Measurements from ENCODE around the gene SMARCA2. TPM values are rescaled to one million over a fixed set of nuclear protein-coding genes. Genes with fewer than 3 reads are reported as not detected.

SMARCA2 gene
- total and polyA plus RNA-seq, 5 experiments from 2014 or later: 36.1 to 238 (median 78.7) TPM

DNA sequence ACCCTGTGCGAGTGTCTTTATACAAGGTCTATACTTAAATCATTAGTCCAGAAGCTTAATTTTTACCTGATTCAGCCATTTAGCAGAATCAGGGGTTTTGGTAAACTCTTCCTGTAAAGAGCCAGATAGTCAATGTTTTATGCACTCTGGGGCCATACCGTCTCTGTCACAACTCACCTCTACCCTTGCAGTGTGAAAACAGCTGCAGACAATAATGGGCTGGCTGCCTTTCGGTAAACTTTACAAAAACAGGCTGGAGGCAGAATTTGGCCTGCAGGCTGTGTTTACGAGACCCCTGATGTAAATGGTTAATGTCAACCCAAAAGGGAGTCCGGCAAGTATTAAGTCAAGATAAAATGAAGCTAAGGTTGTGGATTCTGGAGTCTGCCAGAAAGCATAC lies 32.8 kb downstream of the SMARCA2 start:
- DNase-seq (no peak), ATAC-seq (no peak)
- no peaks in the 10 kb centered on the region for H3K27me3 Mint-ChIP-seq
- H3K36me3 Mint-ChIP-seq: peaks cover 5 to 74% (median 15%) of the 10 kb centered on the region in 3 donors
- POLR2A ChIA-PET: interaction anchor here (0.9 to 1.9 kb wide), 2 partner anchors 31 to 33 kb away, joined by 4 to 9 read pairs; partner anchors contain the start of gene SMARCA2
- H3K4me1 Mint-ChIP-seq: peaks cover 28 to 66% (median 58%) of the 10 kb centered on the region in 4 donors
- peak overlapping the region in 6 of 10 donors; percentile 21 to 73 (median 34) for H3K27ac Mint-ChIP-seq
- no peaks in the 10 kb centered on the region for H3K9me3 Mint-ChIP-seq
- H3K4me3 Mint-ChIP-seq: no peak overlapping the region

DNA sequence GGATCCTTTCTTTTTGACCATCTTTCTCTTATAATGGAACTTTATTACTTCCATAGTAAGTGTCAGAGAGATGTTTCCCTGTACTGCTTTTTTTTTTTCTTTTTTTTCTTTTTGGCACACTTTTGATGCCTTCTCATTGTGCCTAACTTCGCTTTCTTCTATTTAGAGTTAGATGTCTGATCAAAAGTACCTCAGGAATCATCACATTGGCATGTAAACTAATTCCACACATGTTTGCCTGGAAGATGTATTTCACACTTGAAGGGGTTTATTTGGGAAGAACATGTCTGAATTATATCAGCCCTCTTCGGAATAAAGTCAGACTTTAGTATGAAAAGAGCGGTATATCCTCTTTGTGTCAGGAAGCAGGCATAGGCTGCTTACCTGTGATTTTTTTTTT lies 35.1 kb downstream of the SMARCA2 start:
- peaks cover 5 to 54% (median 13%) of the 10 kb centered on the region in 3 donors for H3K36me3 Mint-ChIP-seq
- H3K4me3 Mint-ChIP-seq: no peak overlapping the region
- POLR2A ChIA-PET: interaction anchor here (0.7 kb wide), 1 partner anchor 797 kb away, joined by 4 read pairs; no protein-coding TSS in a partner anchor
- no peaks in the 10 kb centered on the region for H3K9me3 Mint-ChIP-seq
- no peaks in the 10 kb centered on the region for H3K27me3 Mint-ChIP-seq
- no peak for ATAC-seq
- DNase-seq: no peak
- H3K27ac Mint-ChIP-seq: peak overlapping the region; percentile 13 to 87 (median 74)
- H3K4me1 Mint-ChIP-seq: peaks cover 27 to 66% (median 55%) of the 10 kb centered on the region in 4 donors

DNA sequence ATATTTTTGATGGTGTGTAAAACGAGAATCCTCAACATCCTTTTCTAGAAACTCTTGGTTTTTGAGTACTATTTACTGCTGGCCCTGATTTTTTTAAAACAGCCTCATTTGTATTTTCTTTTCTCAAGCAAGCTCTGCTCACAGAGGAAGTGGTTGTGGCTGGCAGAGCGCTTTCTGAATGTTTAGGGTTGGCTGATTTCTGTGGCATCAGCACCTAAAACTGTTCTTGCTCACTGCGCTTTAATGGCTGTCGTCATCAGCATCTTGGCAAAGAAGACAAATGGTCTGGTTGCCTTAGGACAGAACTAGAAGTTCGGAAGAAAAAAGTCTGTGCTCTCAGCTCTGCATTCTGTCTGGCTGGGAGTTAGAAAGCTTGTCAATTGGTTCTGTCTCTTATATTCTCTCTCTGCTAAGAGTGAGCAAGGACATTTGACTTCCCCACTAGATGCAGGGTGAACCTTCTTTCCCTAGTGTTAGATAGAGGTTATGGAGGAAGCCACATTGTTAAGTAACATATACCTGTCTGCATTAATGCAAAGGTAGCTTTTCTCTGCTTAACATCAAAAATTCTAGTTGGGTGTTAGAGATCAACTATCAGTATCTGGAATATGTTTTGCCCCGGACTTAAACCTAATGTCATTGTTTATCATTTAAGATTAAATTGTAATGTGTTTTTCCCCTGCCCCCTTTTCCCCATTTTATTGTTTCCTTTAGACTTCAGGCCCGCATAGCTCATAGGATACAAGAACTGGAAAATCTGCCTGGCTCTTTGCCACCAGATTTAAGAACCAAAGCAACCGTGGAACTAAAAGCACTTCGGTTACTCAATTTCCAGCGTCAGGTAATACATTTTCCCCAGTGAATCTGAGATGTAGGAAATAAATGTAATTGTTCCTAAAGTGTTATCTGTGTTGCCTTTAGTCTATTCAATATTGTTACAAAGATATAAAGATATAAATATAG lies 39.0 kb downstream of the SMARCA2 start:
- ATAC-seq (peak; percentile 98 to 99), DNase-seq (peak; percentile 29 to 90 (median 76))
- H3K4me3 Mint-ChIP-seq: peak overlapping the region; percentile 42 to 73 (median 67)
- H3K27ac Mint-ChIP-seq: peak overlapping the region; percentile 74 to 96 (median 94)
- peaks cover 21 to 65% (median 49%) of the 10 kb centered on the region in 4 donors for H3K4me1 Mint-ChIP-seq
- no peaks in the 10 kb centered on the region for H3K9me3 Mint-ChIP-seq
- peaks cover 9 to 57% (median 20%) of the 10 kb centered on the region in 3 donors for H3K36me3 Mint-ChIP-seq
- POLR2A ChIA-PET: interaction anchor here (0.8 to 3.7 kb wide), 6 partner anchors 8 to 41 kb away, joined by 3 to 71 read pairs (median 3); partner anchors contain the start of gene SMARCA2
- H3K27me3 Mint-ChIP-seq: no peaks in the 10 kb centered on the region

DNA sequence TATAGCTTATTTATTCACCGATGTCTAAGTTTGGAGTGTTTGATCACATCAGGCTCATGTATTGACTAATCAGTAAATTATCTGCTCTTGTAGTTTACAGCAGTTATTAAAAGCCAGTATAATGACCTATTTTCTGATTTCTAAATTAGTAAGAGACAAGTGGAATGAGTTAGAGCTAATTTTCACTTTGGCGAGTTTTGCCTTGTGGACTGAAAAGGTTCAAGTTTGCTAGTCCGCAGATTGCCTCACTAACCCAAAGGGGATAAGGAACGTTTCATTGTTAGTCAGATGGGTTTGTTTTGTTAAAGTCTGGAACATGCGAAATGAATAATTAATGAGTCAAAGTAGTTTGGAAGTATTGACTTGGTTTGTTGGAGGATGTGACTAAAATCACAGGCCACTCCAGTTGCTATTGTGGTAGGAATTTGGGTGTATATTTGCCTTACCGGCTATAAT lies 40.1 kb downstream of the SMARCA2 start:
- H3K27me3 Mint-ChIP-seq: no peaks in the 10 kb centered on the region
- POLR2A ChIA-PET: interaction anchor here (1.6 to 3.7 kb wide), 2 partner anchors 33 to 38 kb away, joined by 3 to 71 read pairs; partner anchors contain the start of gene SMARCA2
- no peak for DNase-seq
- ATAC-seq: no peak
- no peaks in the 10 kb centered on the region for H3K9me3 Mint-ChIP-seq
- H3K27ac Mint-ChIP-seq: peak overlapping the region; percentile 11 to 87 (median 74)
- H3K36me3 Mint-ChIP-seq: peaks cover 9 to 64% (median 24%) of the 10 kb centered on the region in 3 donors
- peaks cover 21 to 64% (median 43%) of the 10 kb centered on the region in 4 donors for H3K4me1 Mint-ChIP-seq
- no peak overlapping the region for H3K4me3 Mint-ChIP-seq

DNA sequence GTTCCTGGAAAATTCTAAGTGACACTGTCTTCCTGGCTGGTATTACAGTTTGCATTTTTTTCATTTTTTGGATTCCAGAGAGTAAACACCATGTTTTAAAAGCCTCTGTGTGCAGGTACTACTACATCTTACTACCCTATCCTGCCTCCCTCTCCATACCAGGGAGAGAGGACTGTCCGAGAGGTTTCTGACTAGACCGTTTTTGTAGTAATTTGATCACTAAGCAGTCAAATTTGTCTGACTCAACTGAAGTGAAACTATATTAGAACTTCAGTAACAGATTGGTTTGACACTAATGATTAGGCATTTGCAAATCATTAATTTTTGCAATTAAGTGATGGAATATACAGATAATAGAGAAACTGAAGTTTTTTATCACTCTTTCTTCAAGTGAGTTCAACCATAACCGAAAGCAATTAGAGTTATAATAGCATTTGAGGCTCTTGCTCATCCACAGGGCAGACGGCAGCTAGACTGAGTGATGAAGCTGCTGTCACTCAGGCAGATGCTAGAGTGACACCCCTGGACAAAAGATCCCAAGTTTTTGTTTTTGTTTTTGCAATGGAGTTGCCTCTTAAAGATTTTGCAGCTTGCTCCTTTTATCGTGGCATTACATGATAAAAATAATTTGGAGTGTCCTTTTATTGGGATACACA lies 44.3 kb downstream of the SMARCA2 start:
- Mint-ChIP-seq H3K36me3 (peaks cover 14 to 84% (median 27%) of the 10 kb centered on the region in 3 donors), H3K27me3 (no peaks in the 10 kb centered on the region), H3K9me3 (no peaks in the 10 kb centered on the region), H3K4me1 (peaks cover 6 to 36% (median 11%) of the 10 kb centered on the region in 4 donors), H3K4me3 (no peak overlapping the region), H3K27ac (peak overlapping the region in 2 of 10 donors; percentile 9 to 55)
- ATAC-seq (no peak), DNase-seq (no peak)
- POLR2A ChIA-PET: no interaction called here

DNA sequence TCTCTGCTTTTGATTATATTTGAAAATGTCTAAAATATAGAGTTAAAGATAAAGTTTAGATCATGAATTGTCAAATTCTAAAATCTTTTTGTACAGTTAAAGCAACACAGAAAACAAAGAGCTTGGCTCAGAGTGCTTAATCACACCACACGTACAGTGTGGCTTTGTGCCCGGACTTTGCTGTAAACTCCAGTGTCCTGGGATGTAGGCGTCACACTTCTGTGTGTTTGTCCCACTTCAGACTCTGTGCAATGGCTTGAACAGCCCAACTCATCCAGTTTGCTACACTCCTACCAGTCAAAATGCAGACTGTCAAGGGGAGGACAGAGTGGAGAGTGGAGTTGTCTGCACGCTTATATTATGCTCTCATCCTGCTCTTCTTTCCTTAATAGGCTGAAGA lies 45.3 kb downstream of the SMARCA2 start:
- no peak for ATAC-seq
- H3K4me1 Mint-ChIP-seq: peaks cover 2 to 28% (median 6%) of the 10 kb centered on the region in 4 donors
- no peak overlapping the region for H3K4me3 Mint-ChIP-seq
- H3K9me3 Mint-ChIP-seq: no peaks in the 10 kb centered on the region
- peak overlapping the region in 5 of 10 donors; percentile 9 to 78 (median 49) for H3K27ac Mint-ChIP-seq
- no peaks in the 10 kb centered on the region for H3K27me3 Mint-ChIP-seq
- no peak for DNase-seq
- POLR2A ChIA-PET: no interaction called here
- H3K36me3 Mint-ChIP-seq: peaks cover 14 to 89% (median 27%) of the 10 kb centered on the region in 3 donors

DNA sequence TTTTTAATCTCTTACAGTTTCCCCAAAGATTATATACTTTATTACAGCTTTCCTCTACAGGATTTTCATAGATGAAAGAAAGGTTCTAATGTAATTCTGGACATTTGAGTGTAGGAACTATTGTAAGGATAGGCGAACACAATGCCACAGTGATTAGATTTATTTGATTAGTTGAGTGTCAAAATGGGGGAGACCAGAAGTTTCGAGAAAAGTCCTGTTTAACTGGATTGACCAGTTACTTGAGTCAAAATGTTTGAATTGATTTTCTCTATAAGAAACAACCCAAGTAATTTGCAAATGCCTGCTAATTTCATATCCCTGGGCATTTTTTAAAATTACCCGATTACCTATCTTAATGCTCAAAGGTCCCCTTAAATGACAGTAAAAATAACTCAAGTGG lies 50.6 kb downstream of the SMARCA2 start:
- POLR2A ChIA-PET: no interaction called here
- Mint-ChIP-seq H3K27ac (peak overlapping the region in 4 of 10 donors; percentile 23 to 82 (median 54)), H3K4me3 (no peak overlapping the region), H3K36me3 (peaks cover 4 to 72% (median 10%) of the 10 kb centered on the region in 3 donors), H3K9me3 (no peaks in the 10 kb centered on the region), H3K4me1 (peaks cover 0 to 10% (median 6%) of the 10 kb centered on the region in 4 donors), H3K27me3 (no peaks in the 10 kb centered on the region)
- no peak for DNase-seq
- ATAC-seq: no peak

DNA sequence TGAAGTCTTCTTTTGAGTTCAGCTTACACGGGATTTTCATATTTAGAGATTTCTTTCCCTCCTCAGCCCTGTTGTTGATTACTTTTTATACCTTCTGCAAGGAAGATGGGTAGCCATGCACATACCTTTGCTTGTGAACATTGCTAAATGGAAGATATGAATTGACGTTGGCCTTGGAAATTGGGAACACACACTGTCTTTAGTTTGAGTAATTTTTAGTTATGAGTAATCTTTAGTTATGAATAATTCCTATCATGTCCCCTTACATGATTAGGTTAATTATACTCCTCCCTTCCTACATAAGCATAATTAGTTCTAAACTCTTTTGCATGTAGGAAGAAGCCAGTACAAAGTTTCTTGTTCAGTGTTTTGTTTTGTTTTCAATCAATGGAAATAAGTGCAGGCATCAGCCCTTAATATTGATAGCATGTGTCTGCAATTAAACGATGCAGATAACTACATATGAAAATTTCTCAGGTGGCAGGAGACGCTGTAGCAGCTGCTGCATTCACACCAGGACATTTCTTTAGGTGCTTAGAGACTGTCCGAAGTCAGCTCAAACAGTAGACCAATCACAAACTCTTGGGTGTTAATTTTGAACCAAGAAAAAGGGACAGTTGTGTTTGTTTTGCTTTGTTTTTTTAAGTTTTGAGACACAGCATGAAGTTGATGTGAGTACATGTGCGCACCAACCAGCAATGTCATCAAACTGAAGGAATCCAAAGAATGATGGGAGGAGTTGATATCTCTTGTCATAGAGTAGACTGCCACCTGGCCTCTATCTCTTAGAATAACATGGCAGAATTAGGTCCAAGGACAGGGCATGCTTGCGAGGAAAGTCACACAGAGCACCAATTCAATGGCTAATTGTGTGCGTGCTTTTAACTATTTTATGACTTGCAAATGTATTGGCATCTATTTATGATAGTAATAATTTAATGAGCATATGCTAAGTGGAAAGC lies 51.4 kb downstream of the SMARCA2 start:
- peak in 4 of 10 donors; percentile 16 to 48 (median 32) for DNase-seq
- peak; percentile 75 to 76 for ATAC-seq
- Mint-ChIP-seq H3K36me3 (peaks cover 5 to 72% (median 7%) of the 10 kb centered on the region in 3 donors), H3K27me3 (no peaks in the 10 kb centered on the region), H3K9me3 (no peaks in the 10 kb centered on the region), H3K27ac (peak overlapping the region in 6 of 10 donors; percentile 8 to 75 (median 44)), H3K4me1 (peaks cover 0 to 7% (median 6%) of the 10 kb centered on the region in 4 donors), H3K4me3 (no peak overlapping the region)
- POLR2A ChIA-PET: no interaction called here

DNA sequence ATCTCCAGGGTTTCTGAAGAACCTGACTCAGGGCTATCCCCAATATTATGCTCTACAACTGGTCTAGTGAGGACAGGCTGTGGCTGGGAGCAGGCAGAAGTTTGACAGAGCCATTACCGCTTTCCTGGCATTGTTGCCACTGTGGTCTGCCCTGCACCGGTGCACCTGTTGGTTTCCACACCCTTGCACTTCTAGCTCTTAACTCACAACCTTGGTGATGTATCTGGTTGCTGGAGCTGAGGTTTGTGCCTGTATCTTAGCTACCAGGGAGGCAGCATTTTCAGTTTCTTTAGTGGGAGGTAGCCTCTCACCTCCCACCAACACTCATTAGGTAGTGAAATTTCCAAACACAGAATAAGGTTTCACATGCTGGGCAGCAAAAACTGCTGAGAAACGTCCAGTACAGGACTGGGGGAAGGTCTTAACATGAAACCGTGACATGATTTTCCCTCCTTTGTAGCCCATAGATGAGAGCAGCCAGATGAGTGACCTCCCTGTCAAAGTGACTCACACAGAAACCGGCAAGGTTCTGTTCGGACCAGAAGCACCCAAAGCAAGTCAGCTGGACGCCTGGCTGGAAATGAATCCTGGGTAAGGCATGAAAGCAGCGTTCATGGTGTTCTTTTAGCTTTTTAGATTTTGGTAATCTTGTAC lies 57.7 kb downstream of the SMARCA2 start:
- DNase-seq (no peak), ATAC-seq (no peak)
- Mint-ChIP-seq H3K4me1 (peaks cover 0 to 2% (median 0%) of the 10 kb centered on the region in 4 donors), H3K4me3 (no peak overlapping the region), H3K9me3 (no peaks in the 10 kb centered on the region), H3K36me3 (peaks cover 5 to 91% (median 32%) of the 10 kb centered on the region in 3 donors), H3K27ac (peak overlapping the region in 5 of 10 donors; percentile 15 to 91 (median 88)), H3K27me3 (no peaks in the 10 kb centered on the region)
- POLR2A ChIA-PET: no interaction called here

DNA sequence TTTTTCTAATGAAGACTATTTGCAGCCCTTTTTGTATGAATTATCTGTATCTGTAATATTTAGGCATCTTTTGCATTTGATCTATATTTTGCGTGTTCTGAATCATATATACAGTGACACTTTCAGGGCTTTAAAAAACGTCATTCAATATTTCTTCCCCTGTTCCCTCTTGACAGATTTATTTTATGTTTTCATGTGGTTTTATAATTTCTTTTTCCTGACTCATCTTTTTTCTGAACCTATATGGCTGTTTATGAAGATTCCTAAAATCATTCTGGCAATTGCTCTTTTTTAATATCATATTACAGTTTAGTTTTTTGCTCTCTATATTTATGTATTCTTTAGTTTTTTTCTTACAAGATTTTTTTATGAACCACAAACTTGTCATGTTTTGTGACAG lies 67.6 kb downstream of the SMARCA2 start:
- Mint-ChIP-seq H3K4me1 (peaks cover 2 to 10% (median 5%) of the 10 kb centered on the region in 4 donors), H3K4me3 (no peak overlapping the region), H3K9me3 (no peaks in the 10 kb centered on the region), H3K36me3 (peaks cover 12 to 97% (median 31%) of the 10 kb centered on the region in 3 donors), H3K27me3 (no peaks in the 10 kb centered on the region), H3K27ac (peak overlapping the region in 5 of 10 donors; percentile 2 to 80 (median 55))
- POLR2A ChIA-PET: no interaction called here
- ATAC-seq: no peak
- no peak for DNase-seq

DNA sequence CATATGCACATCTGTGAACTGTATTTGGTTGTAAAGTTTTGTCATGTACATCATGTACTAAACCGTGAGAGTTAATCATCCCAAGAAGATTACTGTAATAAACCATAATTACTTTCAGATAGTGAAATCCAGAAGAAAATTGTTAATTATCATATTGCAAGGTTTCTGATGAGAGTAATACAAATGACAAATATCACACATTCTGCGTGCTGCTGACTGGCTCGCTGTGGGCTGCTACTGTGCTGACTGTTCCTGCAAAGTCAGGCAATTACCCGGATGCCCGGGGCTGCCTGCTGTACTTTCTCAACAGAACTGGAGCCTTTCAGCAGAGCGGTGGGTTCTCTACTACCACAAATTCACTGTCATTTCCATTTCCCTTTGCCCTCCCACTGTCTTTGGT lies 68.3 kb downstream of the SMARCA2 start:
- no peak for ATAC-seq
- Mint-ChIP-seq H3K27me3 (no peaks in the 10 kb centered on the region), H3K27ac (peak overlapping the region in 5 of 10 donors; percentile 23 to 80 (median 63)), H3K9me3 (no peaks in the 10 kb centered on the region), H3K36me3 (peaks cover 12 to 97% (median 31%) of the 10 kb centered on the region in 3 donors), H3K4me3 (no peak overlapping the region), H3K4me1 (peaks cover 2 to 11% (median 7%) of the 10 kb centered on the region in 4 donors)
- POLR2A ChIA-PET: no interaction called here
- DNase-seq: no peak
